ENCODE results near the gene SLC41A2.

Gene SLC41A2

DNA sequence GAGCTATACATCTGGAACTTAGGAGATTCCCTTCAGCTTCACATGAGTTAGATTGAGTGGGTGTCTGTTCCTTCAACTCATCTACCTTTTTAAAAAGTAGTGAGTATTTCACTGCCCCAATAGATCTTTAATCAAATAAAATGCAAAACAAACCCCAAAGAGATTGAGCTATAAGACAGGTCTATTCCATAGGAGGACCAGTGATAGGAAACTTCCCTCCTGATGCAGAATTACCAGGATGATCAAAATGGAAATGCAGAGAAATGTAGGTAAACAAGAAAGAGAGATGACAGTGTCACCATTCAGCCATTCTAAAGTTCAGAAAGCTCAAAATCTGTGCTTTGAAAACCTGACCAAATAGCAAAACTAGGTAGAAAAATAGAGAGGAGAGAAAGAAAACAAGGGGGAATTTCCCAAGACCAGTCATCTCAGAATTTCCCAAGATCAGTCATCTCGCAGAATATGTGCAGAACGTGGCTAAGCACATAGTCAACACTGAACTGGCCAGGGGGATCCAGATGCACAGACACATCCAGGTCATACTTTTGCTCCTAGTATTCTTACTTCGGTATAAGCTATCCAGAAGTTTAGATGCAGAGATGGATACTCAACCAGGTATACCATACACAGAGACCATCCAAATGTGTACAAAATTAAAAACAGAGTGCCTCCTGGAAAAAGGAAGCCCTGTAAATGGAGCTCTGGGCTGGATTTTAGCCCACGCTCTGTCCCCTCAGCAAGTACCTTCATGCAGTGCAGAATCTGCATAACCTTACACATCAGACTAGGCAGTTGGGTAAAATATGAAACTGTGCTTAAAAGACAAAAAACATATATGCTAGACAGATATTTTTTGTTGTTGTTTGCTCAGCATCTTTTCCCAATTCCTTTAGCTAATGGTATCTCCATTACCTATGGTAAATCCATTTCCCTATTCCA is 27.4 kb downstream of the SLC41A2 start:
- DNase-seq (ENCODE audit: low read depth in 2 of 2), result no peak

DNA sequence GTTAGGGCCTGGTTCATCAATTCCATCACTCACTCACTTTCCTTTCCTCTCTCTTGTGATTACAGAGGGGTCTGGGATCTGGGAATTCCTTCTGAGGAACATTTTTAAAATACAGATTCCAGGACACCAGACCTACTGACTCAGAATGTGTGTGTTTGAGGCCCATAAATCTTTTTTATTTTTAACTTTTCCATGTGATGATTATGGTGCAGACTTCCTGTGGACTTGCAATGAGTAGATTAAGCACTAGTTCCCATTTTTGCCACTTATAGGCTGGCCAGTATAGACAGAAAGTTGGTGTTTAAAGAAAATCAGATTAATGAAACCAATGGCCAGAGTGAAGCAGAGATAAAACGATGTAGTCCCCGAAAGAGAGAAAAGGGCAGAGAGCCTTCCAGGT is 28.1 kb downstream of the SLC41A2 start:
- DNase-seq (ENCODE audit: low read depth in 2 of 2), result no peak

GRCh38 chr12:104929368-104929767 is 28.7 kb downstream of the SLC41A2 start:
- no peak for DNase-seq (ENCODE audit: low read depth in 2 of 2)

- no peak for DNase-seq (ENCODE audit: low read depth in 2 of 2)
Measured at GRCh38 chr12:104928036-104928745, 29.9 kb downstream of the SLC41A2 start.

- no peak for DNase-seq (ENCODE audit: low read depth in 2 of 2)
Measured at GRCh38 chr12:104925501-104925900, 32.6 kb downstream of the SLC41A2 start.

DNA sequence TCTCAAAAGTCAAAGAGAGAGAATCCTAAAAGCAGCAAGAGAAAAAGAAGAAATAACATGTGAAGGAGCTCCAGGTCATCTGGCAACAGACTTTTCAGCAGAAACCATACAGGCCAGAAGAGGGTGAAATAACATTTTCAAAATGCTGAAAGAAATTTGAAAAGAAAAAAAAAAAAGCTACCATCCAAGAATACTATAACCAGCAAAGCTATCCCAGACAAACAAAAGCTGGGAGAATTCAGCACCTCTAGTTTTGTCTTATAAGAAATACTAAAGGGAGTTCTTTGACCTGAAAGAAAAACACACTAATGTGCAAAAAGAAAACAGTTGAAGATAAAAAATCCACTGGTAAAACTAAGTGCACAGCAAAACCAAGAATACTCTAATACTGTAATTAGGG is 36.8 kb downstream of the SLC41A2 start:
- no peak for DNase-seq (ENCODE audit: low read depth in 2 of 2)

- DNase-seq (ENCODE audit: low read depth in 2 of 2), result no peak
Measured at GRCh38 chr12:104911942-104912341, 46.1 kb downstream of the SLC41A2 start.

DNA sequence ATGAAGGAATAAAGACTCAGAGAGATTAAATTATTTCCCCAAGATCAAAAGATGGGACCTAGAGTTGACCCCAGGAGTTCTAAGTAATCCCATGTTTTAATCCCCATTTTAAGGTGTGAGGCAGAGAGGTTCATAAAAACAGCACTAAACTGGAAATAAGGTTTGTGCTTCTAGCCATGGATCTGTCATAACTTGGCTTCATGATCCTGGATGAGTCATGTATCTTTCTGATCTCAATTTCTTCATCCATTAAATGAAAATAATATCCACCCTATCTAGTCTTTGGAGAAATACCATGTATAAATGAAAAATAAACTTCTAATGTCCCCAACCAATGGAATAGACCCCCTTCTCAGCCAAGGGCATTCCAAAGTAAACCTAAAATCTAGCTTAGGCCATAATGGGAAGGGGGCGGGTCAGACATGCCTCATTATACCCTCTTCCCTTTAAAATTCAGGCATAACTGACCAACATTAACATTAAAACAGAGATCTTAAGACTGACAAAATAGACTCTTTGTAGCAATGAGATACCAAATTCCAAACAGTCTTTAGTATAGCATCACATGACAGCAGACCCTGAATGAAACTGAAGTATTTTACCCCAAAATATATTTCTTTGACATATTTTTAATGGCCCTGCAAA is 47.8 kb downstream of the SLC41A2 start:
- DNase-seq (ENCODE audit: low read depth in 2 of 2), result no peak

- DNase-seq (ENCODE audit: low read depth in 2 of 2), result no peak
Measured at GRCh38 chr12:104909761-104910160, 48.3 kb downstream of the SLC41A2 start.
